Neuron (in vitro differentiated cells): Measurements from ENCODE around the gene PEMT.

Experiments used
- H2AFZ ChIP-seq: one replicate; pipeline ENCODE4 v1.6.1; 2013; ENCODE audit warnings: low read depth, mild to moderate bottlenecking, inconsistent platforms, low read length, moderate library complexity
- H3K27me3 ChIP-seq: one replicate; pipeline ENCODE4 v1.6.1; 2013; ENCODE audit warnings: low read length; ENCODE audit not compliant: insufficient read depth
- H3K36me3 ChIP-seq: one replicate; pipeline ENCODE4 v1.6.1; 2013; ENCODE audit warnings: low read length; ENCODE audit not compliant: insufficient read depth
- H3K4me1 ChIP-seq: one replicate; pipeline ENCODE4 v1.6.1; 2013; ENCODE audit warnings: low read length; ENCODE audit not compliant: insufficient read depth
- H3K4me3 ChIP-seq: 2 replicates; pipeline ENCODE4 v1.5.1; 2013; ENCODE audit warnings: mild to moderate bottlenecking, low read length, moderate library complexity
- H3K9me3 ChIP-seq: one replicate; pipeline ENCODE4 v1.6.1; 2013; ENCODE audit warnings: low read length

The PEMT gene

GRCh38 chr17:17513626-17514025 lies 77.9 kb downstream of the PEMT start:
- H2AFZ ChIP-seq, result no peak overlapping the region
- no peaks in the 10 kb centered on the region for H3K27me3 ChIP-seq
- H3K4me1 ChIP-seq, result peaks cover 16% of the 10 kb centered on the region
- no peak overlapping the region for H3K4me3 ChIP-seq
- no peaks in the 10 kb centered on the region for H3K36me3 ChIP-seq
- no peaks in the 10 kb centered on the region for H3K9me3 ChIP-seq

- Histone ChIP-seq H3K4me1 (peaks cover 16% of the 10 kb centered on the region), H3K9me3 (no peaks in the 10 kb centered on the region), H3K4me3 (no peak overlapping the region)
These were observed 78.6 kb downstream of the PEMT start for GRCh38 chr17:17512866-17513265.

GRCh38 chr17:17511881-17512858 lies 79.3 kb downstream of the PEMT start:
- Histone ChIP-seq H3K9me3 (no peaks in the 10 kb centered on the region), H3K4me3 (no peak overlapping the region), H2AFZ (no peak overlapping the region), H3K27me3 (no peaks in the 10 kb centered on the region), H3K36me3 (no peaks in the 10 kb centered on the region), H3K4me1 (peaks cover 16% of the 10 kb centered on the region)

More at GRCh38 chr17:17512866-17513265, 78.6 kb downstream of the PEMT start:
- no peaks in the 10 kb centered on the region for H3K36me3 ChIP-seq
- H3K27me3 ChIP-seq, result no peaks in the 10 kb centered on the region
- H2AFZ ChIP-seq, result no peak overlapping the region

GRCh38 chr17:17511293-17511741 lies 80.2 kb downstream of the PEMT start:
- H3K9me3 ChIP-seq, result no peaks in the 10 kb centered on the region
- no peaks in the 10 kb centered on the region for H3K27me3 ChIP-seq
- peaks cover 15% of the 10 kb centered on the region for H3K4me1 ChIP-seq
- H2AFZ ChIP-seq, result no peak overlapping the region
- H3K4me3 ChIP-seq, result no peak overlapping the region
- no peaks in the 10 kb centered on the region for H3K36me3 ChIP-seq

GRCh38 chr17:17510456-17511292 lies 80.8 kb downstream of the PEMT start:
- Histone ChIP-seq H3K4me3 (no peak overlapping the region), H3K4me1 (peaks cover 10% of the 10 kb centered on the region), H2AFZ (no peak overlapping the region), H3K36me3 (no peaks in the 10 kb centered on the region), H3K9me3 (no peaks in the 10 kb centered on the region), H3K27me3 (no peaks in the 10 kb centered on the region)

GRCh38 chr17:17509601-17510425 lies 81.7 kb downstream of the PEMT start:
- H3K36me3 ChIP-seq, result no peaks in the 10 kb centered on the region
- H3K4me1 ChIP-seq, result peaks cover 1% of the 10 kb centered on the region
- no peaks in the 10 kb centered on the region for H3K27me3 ChIP-seq
- H2AFZ ChIP-seq, result no peak overlapping the region
- H3K4me3 ChIP-seq, result no peak overlapping the region
- no peaks in the 10 kb centered on the region for H3K9me3 ChIP-seq

GRCh38 chr17:17508646-17509591 lies 82.6 kb downstream of the PEMT start:
- Histone ChIP-seq H3K36me3 (no peaks in the 10 kb centered on the region), H3K27me3 (no peaks in the 10 kb centered on the region), H3K4me1 (no peaks in the 10 kb centered on the region), H3K9me3 (no peaks in the 10 kb centered on the region), H3K4me3 (no peak overlapping the region), H2AFZ (no peak overlapping the region)

- no peaks in the 10 kb centered on the region for H3K9me3 ChIP-seq
- H3K27me3 ChIP-seq, result no peaks in the 10 kb centered on the region
- H3K36me3 ChIP-seq, result no peaks in the 10 kb centered on the region
- H2AFZ ChIP-seq, result no peak overlapping the region
- H3K4me1 ChIP-seq, result no peaks in the 10 kb centered on the region
- H3K4me3 ChIP-seq, result no peak overlapping the region
These were observed 83.4 kb downstream of the PEMT start for GRCh38 chr17:17508019-17508535.

GRCh38 chr17:17507465-17508011 lies 84.0 kb downstream of the PEMT start:
- H3K4me3 ChIP-seq, result no peak overlapping the region
- no peaks in the 10 kb centered on the region for H3K36me3 ChIP-seq
- no peaks in the 10 kb centered on the region for H3K9me3 ChIP-seq
- H3K27me3 ChIP-seq, result no peaks in the 10 kb centered on the region
- no peak overlapping the region for H2AFZ ChIP-seq
- H3K4me1 ChIP-seq, result no peaks in the 10 kb centered on the region

GRCh38 chr17:17506893-17507464 lies 84.5 kb downstream of the PEMT start:
- H3K4me1 ChIP-seq, result no peaks in the 10 kb centered on the region
- no peaks in the 10 kb centered on the region for H3K9me3 ChIP-seq
- no peaks in the 10 kb centered on the region for H3K36me3 ChIP-seq
- no peak overlapping the region for H2AFZ ChIP-seq
- H3K27me3 ChIP-seq, result no peaks in the 10 kb centered on the region
- H3K4me3 ChIP-seq, result no peak overlapping the region

- no peaks in the 10 kb centered on the region for H3K4me1 ChIP-seq
- no peaks in the 10 kb centered on the region for H3K27me3 ChIP-seq
- no peaks in the 10 kb centered on the region for H3K9me3 ChIP-seq
- no peak overlapping the region for H2AFZ ChIP-seq
- H3K36me3 ChIP-seq, result no peaks in the 10 kb centered on the region
- H3K4me3 ChIP-seq, result no peak overlapping the region
These were observed 85.2 kb downstream of the PEMT start for GRCh38 chr17:17506181-17506741.
